Caco-2 (cell line): ENCODE data around the gene ACKR1. TPM values are rescaled to one million over a fixed set of nuclear protein-coding genes. Genes with fewer than 3 reads are reported as not detected.

Experiments
- BruUV-seq: library from RNA; stranded (reverse); fragments of 400-500 nt; replicated peaks from 2 replicates; lab custom pipeline; 2021; lab: Mats Ljungman, UMichigan
- CTCF ChIA-PET: fragments of 300-600 bp; sonication (Branson Sonifier 250); formaldehyde crosslinking; loops from one replicate; lab custom pipeline; 2022; ENCODE audit warnings: antibody characterized with exemption; lab: Charles Lee
- POLR2A ChIA-PET: fragments of 300-600 bp; sonication (Branson Sonifier 250); formaldehyde crosslinking; loops from one replicate; lab custom pipeline; 2022; ENCODE audit warnings: antibody characterized with exemption; lab: Charles Lee
- DNase-seq, 2 experiments: peaks; one replicate each; pipeline versions ENCODE4 v3.0.0 to v3.0.0-alpha.2; 2020 to 2022
- H3K27me3 ChIP-seq: replicated peaks from 2 replicates; pipeline ENCODE4 v1.6.0; 2011; ENCODE audit warnings: low read length; ENCODE audit not compliant: control insufficient read depth, insufficient read depth
- H3K36me3 ChIP-seq: 2 replicates; pipeline ENCODE4 v1.5.1; 2011; ENCODE audit warnings: low read length; ENCODE audit not compliant: control insufficient read depth, insufficient read depth
- H3K4me1 ChIP-seq: fragments of 250-450 bp; sonication (Bioruptor Pico); 2 replicates; pipeline ENCODE4 v1.5.1; 2020; ENCODE audit warnings: mild to moderate bottlenecking
- H3K4me3 ChIP-seq: 2 replicates; pipeline ENCODE4 v1.5.1; 2011; ENCODE audit warnings: low read depth, mild to moderate bottlenecking, control low read depth, low read length
- H3K9me3 ChIP-seq: fragments of 250-450 bp; sonication (Bioruptor Pico); 2 replicates; pipeline ENCODE4 v1.5.1; 2020; ENCODE audit warnings: mild to moderate bottlenecking, moderate library complexity
- H3K27ac Mint-ChIP-seq: one replicate; pipeline ENCODE4 v1.8.0; 2022; ENCODE audit warnings: mixed read lengths; ENCODE audit not compliant: unreplicated experiment
- H3K27me3 Mint-ChIP-seq: one replicate; pipeline ENCODE4 v1.8.0; 2022; ENCODE audit warnings: mixed read lengths; ENCODE audit not compliant: insufficient read depth, unreplicated experiment
- H3K36me3 Mint-ChIP-seq: one replicate; pipeline ENCODE4 v1.8.0; 2022; ENCODE audit warnings: mild to moderate bottlenecking, mixed read lengths; ENCODE audit not compliant: insufficient read depth, unreplicated experiment
- H3K4me1 Mint-ChIP-seq: one replicate; pipeline ENCODE4 v1.8.0; 2022; ENCODE audit warnings: low read depth, mixed read lengths; ENCODE audit not compliant: unreplicated experiment
- H3K4me3 Mint-ChIP-seq: one replicate; pipeline ENCODE4 v1.8.0; 2022; ENCODE audit warnings: mild to moderate bottlenecking, moderate library complexity, mixed read lengths; ENCODE audit not compliant: unreplicated experiment
- H3K9me3 Mint-ChIP-seq: one replicate; pipeline ENCODE4 v1.8.0; 2022; ENCODE audit warnings: mixed read lengths; ENCODE audit not compliant: unreplicated experiment
- CTCF ChIP-seq, 2 experiments: fragments of 200-600 bp in 1 of 2; IDR thresholded peaks; 1 replicate in 1 of 2; 2 replicates in 1 of 2; pipeline versions ENCODE4 v1.5.1 to v1.8.0; 2011 to 2022; ENCODE audit warnings: antibody characterized with exemption in 1 of 2, control low read depth in 1 of 2, inconsistent platforms in 1 of 2, low read depth in 1 of 2, low read length in 1 of 2, mild to moderate bottlenecking in 1 of 2, moderate library complexity in 1 of 2; ENCODE audit not compliant: insufficient read depth in 1 of 2, severe bottlenecking in 1 of 2, unreplicated experiment in 1 of 2
- intact Hi-C: fragments of 100-400 bp; cut with micrococcal nuclease; formaldehyde crosslinking; loops from one replicate; pipeline ENCODE4 v1.10.0; 2022; ENCODE audit not compliant: unreplicated experiment
- total RNA-seq: library from RNA; stranded (reverse); gene quantifications from 2 replicates; pipeline ENCODE4 v1.2.3, GENCODE V29; 2022

Gene ACKR1
- total RNA-seq, 1 experiment from 2014 or later: not detected

DNA sequence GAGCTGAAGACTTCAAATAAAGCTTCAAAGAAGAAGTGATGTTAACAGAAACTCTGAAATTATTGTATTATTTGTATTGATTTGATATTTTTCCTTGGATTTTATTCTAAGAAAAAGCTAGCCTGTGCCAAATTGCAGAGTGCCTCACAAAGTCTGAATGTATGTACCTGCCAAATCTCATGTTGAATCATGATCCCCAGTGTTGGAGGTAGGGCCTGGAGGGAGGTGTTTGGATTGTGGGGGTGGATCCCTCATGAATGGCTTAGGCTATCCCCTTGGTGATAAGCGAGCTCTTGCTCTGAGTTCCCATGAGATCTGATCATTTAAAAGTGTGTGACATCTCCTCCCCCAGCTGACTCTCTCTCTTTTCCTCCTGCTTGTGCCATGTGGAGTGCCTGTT lies 43.6 kb downstream of the ACKR1 start:
- Mint-ChIP-seq H3K9me3 (peaks cover 42% of the 10 kb centered on the region), H3K27me3 (no peaks in the 10 kb centered on the region), H3K4me1 (peaks cover 8% of the 10 kb centered on the region), H3K27ac (no peak overlapping the region), H3K36me3 (no peaks in the 10 kb centered on the region), H3K4me3 (no peak overlapping the region)
- intact Hi-C loops: no loop called here
- BruUV-seq: no TSS peak
- no peaks in the 10 kb centered on the region for H3K27me3 ChIP-seq
- no peaks in the 10 kb centered on the region for H3K36me3 ChIP-seq
- POLR2A ChIA-PET: no interaction called here
- H3K9me3 ChIP-seq: peaks cover 10% of the 10 kb centered on the region
- 0 out of 2 replicates have a peak, but pooled peaks cover 4% of the 10 kb centered on the region for H3K4me1 ChIP-seq
- CTCF ChIA-PET: interaction anchor here (1.4 kb wide), 1 partner anchor 50 kb away, joined by 3 read pairs; no protein-coding TSS in a partner anchor
- DNase-seq: no peak
- no peak for TF ChIP-seq CTCF (IDR thresholded peaks at IDR 0.05; ENCODE audit: insufficient read depth in 1 of 2, low read depth in 1 of 2, low read length in 1 of 2, severe bottlenecking in 1 of 2, unreplicated experiment in 1 of 2)
- no peak overlapping the region for H3K4me3 ChIP-seq

- no peak overlapping the region for H3K4me3 Mint-ChIP-seq
- TF ChIP-seq CTCF (IDR thresholded peaks at IDR 0.05; ENCODE audit: insufficient read depth in 1 of 2, low read depth in 1 of 2, low read length in 1 of 2, severe bottlenecking in 1 of 2, unreplicated experiment in 1 of 2): peak in 1 of 2 experiments; percentile 13
- Histone ChIP-seq H3K27me3 (no peaks in the 10 kb centered on the region), H3K36me3 (no peaks in the 10 kb centered on the region), H3K4me3 (no peak overlapping the region), H3K4me1 (0 out of 2 replicates have a peak, but pooled peaks cover 4% of the 10 kb centered on the region), H3K9me3 (peaks cover 6% of the 10 kb centered on the region; the same call in 1 of the 2 replicates)
- no peaks in the 10 kb centered on the region for H3K36me3 Mint-ChIP-seq
- peaks cover 24% of the 10 kb centered on the region for H3K9me3 Mint-ChIP-seq
- no peaks in the 10 kb centered on the region for H3K27me3 Mint-ChIP-seq
- H3K4me1 Mint-ChIP-seq: peaks cover 8% of the 10 kb centered on the region
- intact Hi-C loops: no loop called here
- H3K27ac Mint-ChIP-seq: no peak overlapping the region
- POLR2A ChIA-PET: no interaction called here
- CTCF ChIA-PET: no interaction called here
- no TSS peak for BruUV-seq
- peak in 1 of 2 experiments; percentile 16 for DNase-seq
These were observed 46.1 kb downstream of the ACKR1 start for GRCh38 chr1:159250638-159251216.

Other genes starting within 250 kb of the ACKR1 start
- 0.19 TPM in 1 of 2 replicates, not detected in the other for gene IFI16, start 195.0 kb upstream of the ACKR1 start, total RNA-seq
- not detected in 2 replicates for gene AIM2, start 128.1 kb upstream of the ACKR1 start, total RNA-seq
- gene CADM3, start 33.3 kb upstream of the ACKR1 start, total RNA-seq: not detected in 2 replicates
- gene FCER1A, start 97.5 kb downstream of the ACKR1 start, total RNA-seq: not detected in 2 replicates
- gene OR10J4, start 227.3 kb downstream of the ACKR1 start, total RNA-seq: not detected in 2 replicates
- gene OR10J1, start 234.8 kb downstream of the ACKR1 start, total RNA-seq: not detected in 2 replicates